Measurements from ENCODE around the gene PPP1R2B.

Gene PPP1R2B

DNA sequence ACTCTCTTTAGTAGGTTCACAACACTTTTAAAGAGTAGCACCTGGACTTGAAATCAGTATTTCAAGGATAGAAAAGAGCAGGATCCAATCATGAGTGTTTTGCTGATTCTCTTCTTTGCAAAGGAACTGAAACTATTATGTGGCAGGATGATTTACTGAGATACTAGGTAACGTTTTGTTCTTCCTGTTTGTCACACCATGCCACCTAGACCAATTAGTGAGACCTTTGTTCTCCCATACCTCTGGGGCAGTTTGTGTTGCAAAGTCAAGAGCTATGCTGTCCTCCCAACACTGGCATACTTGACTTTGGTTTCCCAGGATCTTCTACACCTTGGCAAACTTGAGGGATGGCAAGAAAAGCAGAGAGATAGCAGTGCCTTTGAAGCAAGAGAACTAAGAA, 43.4 kb downstream of the PPP1R2B start:
- H3K36me3 ChIP-seq = no peaks in the 10 kb centered on the region
- TF ChIP-seq Cebpa-rat (IDR thresholded peaks at IDR 0.05) = no peak
- no peaks in the 10 kb centered on the region; a peak in 1 of 20 replicates for H3K4me1 ChIP-seq
- H4K20me1 ChIP-seq = no peaks in the 10 kb centered on the region
- H3K27ac ChIP-seq = no peak overlapping the region
- no peaks in the 10 kb centered on the region for H3K9me3 ChIP-seq (replicated peaks in 1 of 11)
- H3K4me2 ChIP-seq = no peak overlapping the region
- H3K27me3 ChIP-seq = no peaks in the 10 kb centered on the region
- H3K4me3 ChIP-seq = no peak overlapping the region
- no peak overlapping the region for H3K9ac ChIP-seq

DNA sequence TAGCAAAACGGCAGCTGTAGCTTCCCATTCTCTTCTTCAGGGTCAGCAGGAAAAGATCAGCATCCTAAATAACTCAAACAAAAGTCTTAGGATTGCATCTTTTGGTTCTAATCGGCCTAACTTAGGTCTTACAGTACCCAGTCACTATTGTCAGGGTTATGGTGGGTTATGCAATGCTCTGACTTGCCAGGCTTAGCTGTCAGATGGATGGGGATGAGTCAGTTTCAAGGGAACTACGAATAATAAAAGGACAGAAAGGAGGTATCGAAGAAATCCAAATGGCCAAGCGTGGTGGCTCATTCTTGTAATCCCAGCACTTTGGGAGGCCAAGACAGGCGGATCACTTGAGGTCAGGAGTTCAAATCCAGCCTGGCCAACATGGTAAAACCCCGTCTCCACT, 46.5 kb downstream of the PPP1R2B start:
- H3K9me3 ChIP-seq (replicated peaks in 1 of 11) = no peaks in the 10 kb centered on the region
- H3K27ac ChIP-seq = no peak overlapping the region
- H3K36me3 ChIP-seq = no peaks in the 10 kb centered on the region
- H4K20me1 ChIP-seq = no peaks in the 10 kb centered on the region
- H3K4me3 ChIP-seq = no peak overlapping the region
- H3K9ac ChIP-seq = no peak overlapping the region
- no peaks in the 10 kb centered on the region for H3K27me3 ChIP-seq
- TF ChIP-seq Cebpa-rat (IDR thresholded peaks at IDR 0.05) = no peak
- H3K4me1 ChIP-seq = no peaks in the 10 kb centered on the region
- no peak overlapping the region for H3K4me2 ChIP-seq

Measured in BLaER1 treated with 17β-estradiol and CSF1 and Interleukin-3, amounts not matched to agents 10 nM and 100 nM (cell line).